HepG2 (cell line): ENCODE data around the gene NT5DC4. TPM values are rescaled to one million over a fixed set of nuclear protein-coding genes. Genes with fewer than 3 reads are reported as not detected.

Experiments used
- CENPT ChIP-seq: sonication (generic); formaldehyde crosslinking; IDR thresholded peaks from 2 replicates; pipeline ENCODE4 v1.8.0; 2022; ENCODE audit warnings: low read depth, mild to moderate bottlenecking, moderate library complexity, missing genetic modification reagents
- NBN ChIP-seq: fragments of 450-650 bp; conservative IDR thresholded peaks from 2 replicates; pipeline ENCODE4 v1.6.1; 2017
- NFIB ChIP-seq: sonication (generic); formaldehyde crosslinking; IDR thresholded peaks from 2 replicates; pipeline ENCODE4 v1.9.0; 2021; ENCODE audit warnings: missing genetic modification reagents, mild to moderate bottlenecking, borderline replicate concordance
- ZEB1 ChIP-seq: IDR thresholded peaks from 2 replicates; pipeline ENCODE4 v1.6.1; 2012; ENCODE audit warnings: mild to moderate bottlenecking, low read depth, inconsistent platforms; ENCODE audit not compliant: insufficient replicate concordance
- ZNF879 ChIP-seq: sonication (generic); formaldehyde crosslinking; IDR thresholded peaks from 2 replicates; pipeline ENCODE4 v1.8.1; 2023; ENCODE audit warnings: missing genetic modification reagents
- ZZZ3 ChIP-seq: sonication (generic); formaldehyde crosslinking; IDR thresholded peaks from 2 replicates; pipeline ENCODE4 v1.4.0; 2020; ENCODE audit warnings: missing genetic modification reagents, mild to moderate bottlenecking, borderline replicate concordance
- polyA plus RNA-seq, 8 experiments: library from polyadenylated mRNA; depleted of rRNA in 3 of 8; stranded (reverse) in 7 of 8; unstranded in 1 of 8; fragments of >200 nt; fragmentation: Illumina TruSeq in 4 of 8; extraction: Trizol in 4 of 8; gene quantifications; 2 replicates each; pipeline versions ENCODE4 v1.2.1 to v1.2.3, GENCODE V29; 2011 to 2016; ENCODE audit warnings: low read depth in 4 of 8, missing spikeins in 1 of 8, mixed read lengths in 1 of 8; ENCODE audit not compliant: insufficient read depth in 1 of 8
- total RNA-seq, 5 experiments: library from RNA; depleted of rRNA; stranded (reverse); fragments of >200 nt; fragmentation: Illumina TruSeq; extraction: Trizol; gene quantifications; 2 replicates each; pipeline ENCODE4 v1.2.3, GENCODE V29; 2016; ENCODE audit warnings: low read depth in 1 of 5
- TF ChIP-seq, protein P1 (sequence below): sonication (generic); formaldehyde crosslinking; IDR thresholded peaks from 2 replicates; pipeline ENCODE4 v1.4.0; 2020; ENCODE audit warnings: missing genetic modification reagents
- TF ChIP-seq, protein P2 (sequence below), 2 experiments: sonication (generic) in 1 of 2; formaldehyde crosslinking in 1 of 2; IDR thresholded peaks; 2 replicates each; pipeline versions ENCODE4 v1.4.0 to v1.6.1; 2016 to 2020; ENCODE audit warnings: borderline replicate concordance in 1 of 2, low read depth in 1 of 2, mild to moderate bottlenecking in 1 of 2, missing genetic modification reagents in 1 of 2
- TF ChIP-seq, protein P3 (sequence below), 2 experiments: IDR thresholded peaks; 2 replicates each; pipeline ENCODE4 v1.6.1; 2011 to 2012; ENCODE audit warnings: low read length in 2 of 2, borderline replicate concordance in 1 of 2, low read depth in 1 of 2, mild to moderate bottlenecking in 1 of 2, moderate library complexity in 1 of 2
- TF ChIP-seq, protein P4 (sequence below): sonication (generic); formaldehyde crosslinking; conservative IDR thresholded peaks from 2 replicates; pipeline ENCODE4 v1.8.0; 2022; ENCODE audit warnings: low read depth, missing genetic modification reagents
- TF ChIP-seq, protein P5 (sequence below): conservative IDR thresholded peaks from 2 replicates; pipeline ENCODE4 v1.6.1; 2018; ENCODE audit warnings: missing genetic modification reagents
- TF ChIP-seq, protein P6 (sequence below): sonication (generic); formaldehyde crosslinking; IDR thresholded peaks from 2 replicates; pipeline ENCODE4 v1.4.0; 2020; ENCODE audit warnings: missing genetic modification reagents, borderline replicate concordance

NT5DC4 gene
- total and polyA plus RNA-seq, 2 of the 13 experiments (the other 11 are each of a cell fraction or from before 2014, with no cell fraction given): 0.04 to 4.2 TPM

DNA sequence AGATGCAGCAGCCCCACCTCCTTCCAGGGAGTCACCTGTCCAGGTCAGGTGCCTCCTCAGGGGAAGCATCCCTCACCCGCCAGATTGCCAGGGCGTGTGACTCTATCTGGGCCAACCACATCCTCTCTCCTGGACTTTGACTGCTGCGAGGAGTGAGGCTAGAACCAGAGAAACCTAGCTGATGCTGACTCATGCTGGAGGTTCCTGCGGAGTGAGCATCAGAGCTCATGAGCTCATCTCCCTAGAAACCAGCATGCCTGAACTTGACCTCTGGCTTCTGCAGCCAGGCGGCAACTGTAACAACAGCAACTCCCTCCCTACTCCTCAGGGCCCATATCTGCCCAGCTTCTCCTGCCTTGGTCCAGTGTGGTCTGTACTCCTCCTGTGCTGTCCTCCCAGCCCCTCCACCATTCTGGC, 28.3 kb upstream of the NT5DC4 start (continued):
- TF ChIP-seq ZEB1 (peak; percentile 90), CENPT (CRISPR knock-in tag) (no peak), NBN (no peak), NFIB (no peak), ZNF879 (CRISPR knock-in tag) (no peak), ZZZ3 (CRISPR knock-in tag) (0 out of 2 replicates have a peak, but pooled peaks have one; percentile 40)
- TF ChIP-seq, protein P1, sequence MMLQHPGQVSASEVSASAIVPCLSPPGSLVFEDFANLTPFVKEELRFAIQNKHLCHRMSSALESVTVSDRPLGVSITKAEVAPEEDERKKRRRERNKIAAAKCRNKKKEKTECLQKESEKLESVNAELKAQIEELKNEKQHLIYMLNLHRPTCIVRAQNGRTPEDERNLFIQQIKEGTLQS (CRISPR knock-in tag): peak; percentile 90
- TF ChIP-seq, protein P2, sequence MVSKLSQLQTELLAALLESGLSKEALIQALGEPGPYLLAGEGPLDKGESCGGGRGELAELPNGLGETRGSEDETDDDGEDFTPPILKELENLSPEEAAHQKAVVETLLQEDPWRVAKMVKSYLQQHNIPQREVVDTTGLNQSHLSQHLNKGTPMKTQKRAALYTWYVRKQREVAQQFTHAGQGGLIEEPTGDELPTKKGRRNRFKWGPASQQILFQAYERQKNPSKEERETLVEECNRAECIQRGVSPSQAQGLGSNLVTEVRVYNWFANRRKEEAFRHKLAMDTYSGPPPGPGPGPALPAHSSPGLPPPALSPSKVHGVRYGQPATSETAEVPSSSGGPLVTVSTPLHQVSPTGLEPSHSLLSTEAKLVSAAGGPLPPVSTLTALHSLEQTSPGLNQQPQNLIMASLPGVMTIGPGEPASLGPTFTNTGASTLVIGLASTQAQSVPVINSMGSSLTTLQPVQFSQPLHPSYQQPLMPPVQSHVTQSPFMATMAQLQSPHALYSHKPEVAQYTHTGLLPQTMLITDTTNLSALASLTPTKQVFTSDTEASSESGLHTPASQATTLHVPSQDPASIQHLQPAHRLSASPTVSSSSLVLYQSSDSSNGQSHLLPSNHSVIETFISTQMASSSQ (IDR thresholded peaks at IDR 0.05; ENCODE audit: low read depth): no peak
- TF ChIP-seq, protein P2 (CRISPR knock-in tag; IDR thresholded peaks at IDR 0.05; ENCODE audit: borderline replicate concordance): no peak
- TF ChIP-seq, protein P3, sequence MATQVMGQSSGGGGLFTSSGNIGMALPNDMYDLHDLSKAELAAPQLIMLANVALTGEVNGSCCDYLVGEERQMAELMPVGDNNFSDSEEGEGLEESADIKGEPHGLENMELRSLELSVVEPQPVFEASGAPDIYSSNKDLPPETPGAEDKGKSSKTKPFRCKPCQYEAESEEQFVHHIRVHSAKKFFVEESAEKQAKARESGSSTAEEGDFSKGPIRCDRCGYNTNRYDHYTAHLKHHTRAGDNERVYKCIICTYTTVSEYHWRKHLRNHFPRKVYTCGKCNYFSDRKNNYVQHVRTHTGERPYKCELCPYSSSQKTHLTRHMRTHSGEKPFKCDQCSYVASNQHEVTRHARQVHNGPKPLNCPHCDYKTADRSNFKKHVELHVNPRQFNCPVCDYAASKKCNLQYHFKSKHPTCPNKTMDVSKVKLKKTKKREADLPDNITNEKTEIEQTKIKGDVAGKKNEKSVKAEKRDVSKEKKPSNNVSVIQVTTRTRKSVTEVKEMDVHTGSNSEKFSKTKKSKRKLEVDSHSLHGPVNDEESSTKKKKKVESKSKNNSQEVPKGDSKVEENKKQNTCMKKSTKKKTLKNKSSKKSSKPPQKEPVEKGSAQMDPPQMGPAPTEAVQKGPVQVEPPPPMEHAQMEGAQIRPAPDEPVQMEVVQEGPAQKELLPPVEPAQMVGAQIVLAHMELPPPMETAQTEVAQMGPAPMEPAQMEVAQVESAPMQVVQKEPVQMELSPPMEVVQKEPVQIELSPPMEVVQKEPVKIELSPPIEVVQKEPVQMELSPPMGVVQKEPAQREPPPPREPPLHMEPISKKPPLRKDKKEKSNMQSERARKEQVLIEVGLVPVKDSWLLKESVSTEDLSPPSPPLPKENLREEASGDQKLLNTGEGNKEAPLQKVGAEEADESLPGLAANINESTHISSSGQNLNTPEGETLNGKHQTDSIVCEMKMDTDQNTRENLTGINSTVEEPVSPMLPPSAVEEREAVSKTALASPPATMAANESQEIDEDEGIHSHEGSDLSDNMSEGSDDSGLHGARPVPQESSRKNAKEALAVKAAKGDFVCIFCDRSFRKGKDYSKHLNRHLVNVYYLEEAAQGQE (IDR thresholded peaks at IDR 0.05; ENCODE audit: borderline replicate concordance in 1 of 2, low read depth in 1 of 2, low read length in 2 of 2): no peak; a peak in 1 of 4 replicates
- TF ChIP-seq, protein P4, sequence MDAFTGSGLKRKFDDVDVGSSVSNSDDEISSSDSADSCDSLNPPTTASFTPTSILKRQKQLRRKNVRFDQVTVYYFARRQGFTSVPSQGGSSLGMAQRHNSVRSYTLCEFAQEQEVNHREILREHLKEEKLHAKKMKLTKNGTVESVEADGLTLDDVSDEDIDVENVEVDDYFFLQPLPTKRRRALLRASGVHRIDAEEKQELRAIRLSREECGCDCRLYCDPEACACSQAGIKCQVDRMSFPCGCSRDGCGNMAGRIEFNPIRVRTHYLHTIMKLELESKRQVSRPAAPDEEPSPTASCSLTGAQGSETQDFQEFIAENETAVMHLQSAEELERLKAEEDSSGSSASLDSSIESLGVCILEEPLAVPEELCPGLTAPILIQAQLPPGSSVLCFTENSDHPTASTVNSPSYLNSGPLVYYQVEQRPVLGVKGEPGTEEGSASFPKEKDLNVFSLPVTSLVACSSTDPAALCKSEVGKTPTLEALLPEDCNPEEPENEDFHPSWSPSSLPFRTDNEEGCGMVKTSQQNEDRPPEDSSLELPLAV (CRISPR knock-in tag): no peak
- TF ChIP-seq, protein P5, sequence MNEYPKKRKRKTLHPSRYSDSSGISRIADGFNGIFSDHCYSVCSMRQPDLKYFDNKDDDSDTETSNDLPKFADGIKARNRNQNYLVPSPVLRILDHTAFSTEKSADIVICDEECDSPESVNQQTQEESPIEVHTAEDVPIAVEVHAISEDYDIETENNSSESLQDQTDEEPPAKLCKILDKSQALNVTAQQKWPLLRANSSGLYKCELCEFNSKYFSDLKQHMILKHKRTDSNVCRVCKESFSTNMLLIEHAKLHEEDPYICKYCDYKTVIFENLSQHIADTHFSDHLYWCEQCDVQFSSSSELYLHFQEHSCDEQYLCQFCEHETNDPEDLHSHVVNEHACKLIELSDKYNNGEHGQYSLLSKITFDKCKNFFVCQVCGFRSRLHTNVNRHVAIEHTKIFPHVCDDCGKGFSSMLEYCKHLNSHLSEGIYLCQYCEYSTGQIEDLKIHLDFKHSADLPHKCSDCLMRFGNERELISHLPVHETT (CRISPR knock-in tag): no peak
- TF ChIP-seq, protein P6, sequence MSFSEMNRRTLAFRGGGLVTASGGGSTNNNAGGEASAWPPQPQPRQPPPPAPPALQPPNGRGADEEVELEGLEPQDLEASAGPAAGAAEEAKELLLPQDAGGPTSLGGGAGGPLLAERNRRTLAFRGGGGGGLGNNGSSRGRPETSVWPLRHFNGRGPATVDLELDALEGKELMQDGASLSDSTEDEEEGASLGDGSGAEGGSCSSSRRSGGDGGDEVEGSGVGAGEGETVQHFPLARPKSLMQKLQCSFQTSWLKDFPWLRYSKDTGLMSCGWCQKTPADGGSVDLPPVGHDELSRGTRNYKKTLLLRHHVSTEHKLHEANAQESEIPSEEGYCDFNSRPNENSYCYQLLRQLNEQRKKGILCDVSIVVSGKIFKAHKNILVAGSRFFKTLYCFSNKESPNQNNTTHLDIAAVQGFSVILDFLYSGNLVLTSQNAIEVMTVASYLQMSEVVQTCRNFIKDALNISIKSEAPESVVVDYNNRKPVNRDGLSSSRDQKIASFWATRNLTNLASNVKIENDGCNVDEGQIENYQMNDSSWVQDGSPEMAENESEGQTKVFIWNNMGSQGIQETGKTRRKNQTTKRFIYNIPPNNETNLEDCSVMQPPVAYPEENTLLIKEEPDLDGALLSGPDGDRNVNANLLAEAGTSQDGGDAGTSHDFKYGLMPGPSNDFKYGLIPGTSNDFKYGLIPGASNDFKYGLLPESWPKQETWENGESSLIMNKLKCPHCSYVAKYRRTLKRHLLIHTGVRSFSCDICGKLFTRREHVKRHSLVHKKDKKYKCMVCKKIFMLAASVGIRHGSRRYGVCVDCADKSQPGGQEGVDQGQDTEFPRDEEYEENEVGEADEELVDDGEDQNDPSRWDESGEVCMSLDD (CRISPR knock-in tag): no peak
